ENCODE data around the gene FKBP2. TPM values are rescaled to one million over a fixed set of nuclear protein-coding genes. Genes with fewer than 3 reads are reported as not detected.
A peak's percentile ranks its signal among the peaks of the same experiment; 100 is the strongest.

Gene FKBP2
- total RNA-seq, 1 donor from 2014 or later = 30.6 TPM

- DNase-seq = peak; percentile 94
- no peaks in the 10 kb centered on the region for H3K9me3 Mint-ChIP-seq
- H3K27me3 Mint-ChIP-seq = no peaks in the 10 kb centered on the region
- intact Hi-C loops (cut with micrococcal nuclease) = no loop called here
- peaks cover 43% of the 10 kb centered on the region for H3K4me1 Mint-ChIP-seq
- peak within 1 kb of the TSS; percentile 91 for H3K4me3 Mint-ChIP-seq
- peak within 1 kb of the TSS; percentile 79 for H3K27ac Mint-ChIP-seq
- peaks cover 15% of the 10 kb centered on the region for H3K36me3 Mint-ChIP-seq (ENCODE audit: low read depth)
These were observed 6.8 kb upstream of the FKBP2 start, which contains the start of gene VEGFB for GRCh38 chr11:64233913-64234586. Gene VEGFB (plus strand): TSS chr11:64234584. CDS start chr11:64234834, 250 bp downstream.

DNA sequence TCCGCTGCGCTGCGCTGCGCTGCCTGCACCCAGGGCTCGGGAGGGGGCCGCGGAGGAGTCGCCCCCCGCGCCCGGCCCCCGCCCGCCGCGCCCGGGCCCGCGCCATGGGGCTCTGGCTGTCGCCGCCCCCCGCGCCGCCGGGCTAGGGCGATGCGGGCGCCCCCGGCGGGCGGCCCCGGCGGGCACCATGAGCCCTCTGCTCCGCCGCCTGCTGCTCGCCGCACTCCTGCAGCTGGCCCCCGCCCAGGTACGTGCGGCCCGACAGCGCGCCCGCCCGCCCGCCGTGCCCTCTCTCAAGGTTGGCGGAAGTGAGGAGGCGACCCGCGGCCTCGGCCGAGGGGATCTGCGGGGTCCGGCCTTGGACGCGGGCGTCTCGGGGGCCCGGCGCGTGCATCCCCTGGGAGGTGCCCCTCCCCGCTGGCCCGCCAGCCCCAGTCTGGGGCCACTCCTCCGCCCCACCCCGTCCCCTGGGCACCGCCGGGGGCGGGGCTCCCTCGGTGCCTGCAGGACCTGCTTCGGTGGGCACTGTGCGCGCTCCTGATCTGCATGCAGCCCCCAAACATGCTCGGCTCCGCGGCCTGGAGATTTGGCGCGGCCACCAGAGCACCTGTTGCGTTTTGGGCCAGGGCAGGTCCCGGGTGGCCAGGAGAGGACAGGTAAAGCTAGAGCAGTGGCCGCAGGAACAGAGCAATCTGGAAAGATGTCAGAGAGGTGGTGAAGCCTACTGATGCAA, 6.1 kb upstream of the FKBP2 start:
- Mint-ChIP-seq H3K36me3 (ENCODE audit: low read depth) (peaks cover 15% of the 10 kb centered on the region), H3K4me3 (peak overlapping the region; percentile 91), H3K27ac (peak overlapping the region; percentile 79), H3K9me3 (no peaks in the 10 kb centered on the region), H3K27me3 (no peaks in the 10 kb centered on the region), H3K4me1 (peaks cover 40% of the 10 kb centered on the region)
- intact Hi-C loops (cut with micrococcal nuclease) = no loop called here
- DNase-seq = peak; percentile 88

- peak overlapping the region; percentile 91 for H3K4me3 Mint-ChIP-seq
- peak overlapping the region; percentile 79 for H3K27ac Mint-ChIP-seq
- peaks cover 46% of the 10 kb centered on the region for H3K4me1 Mint-ChIP-seq
- intact Hi-C loops (cut with micrococcal nuclease) = no loop called here
- H3K36me3 Mint-ChIP-seq (ENCODE audit: low read depth) = peaks cover 21% of the 10 kb centered on the region
- DNase-seq = no peak
- H3K27me3 Mint-ChIP-seq = no peaks in the 10 kb centered on the region
- H3K9me3 Mint-ChIP-seq = no peaks in the 10 kb centered on the region
These were observed 5.3 kb upstream of the FKBP2 start for GRCh38 chr11:64235437-64236161.

GRCh38 chr11:64237484-64237951, 3.4 kb upstream of the FKBP2 start:
- Mint-ChIP-seq H3K36me3 (ENCODE audit: low read depth) (peaks cover 26% of the 10 kb centered on the region), H3K4me3 (no peak overlapping the region)
- intact Hi-C loops (cut with micrococcal nuclease) = no loop called here

DNA sequence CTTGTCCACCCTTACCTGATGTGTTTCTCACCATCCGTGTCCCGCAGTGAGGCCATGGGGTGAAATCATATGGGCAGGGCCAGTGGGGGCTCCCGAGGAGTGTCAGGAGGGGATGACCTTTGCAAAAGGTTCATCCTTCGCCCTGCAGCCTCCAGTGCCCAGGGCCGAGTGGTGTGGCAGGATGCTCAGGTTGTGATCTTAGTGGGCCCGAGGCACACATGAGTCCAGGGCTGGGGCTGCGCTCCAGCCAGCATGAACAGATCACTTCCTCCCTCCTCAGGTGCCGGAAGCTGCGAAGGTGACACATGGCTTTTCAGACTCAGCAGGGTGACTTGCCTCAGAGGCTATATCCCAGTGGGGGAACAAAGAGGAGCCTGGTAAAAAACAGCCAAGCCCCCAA, 2.8 kb upstream of the FKBP2 start:
- H3K9me3 Mint-ChIP-seq = no peaks in the 10 kb centered on the region
- peaks cover 42% of the 10 kb centered on the region for H3K4me1 Mint-ChIP-seq
- H3K27ac Mint-ChIP-seq = peak overlapping the region; percentile 40
- DNase-seq = no peak
- H3K36me3 Mint-ChIP-seq (ENCODE audit: low read depth) = peaks cover 29% of the 10 kb centered on the region
- no peaks in the 10 kb centered on the region for H3K27me3 Mint-ChIP-seq
- intact Hi-C loops (cut with micrococcal nuclease) = no loop called here
- peak overlapping the region; percentile 9 for H3K4me3 Mint-ChIP-seq

More at GRCh38 chr11:64237484-64237951, 3.4 kb upstream of the FKBP2 start:
- Mint-ChIP-seq H3K27me3 (no peaks in the 10 kb centered on the region), H3K27ac (no peak overlapping the region), H3K9me3 (no peaks in the 10 kb centered on the region), H3K4me1 (peaks cover 40% of the 10 kb centered on the region)
- no peak for DNase-seq

GRCh38 chr11:64238999-64239398, 1.9 kb upstream of the FKBP2 start:
- DNase-seq = no peak
- H3K4me1 Mint-ChIP-seq = peaks cover 44% of the 10 kb centered on the region
- intact Hi-C loops (cut with micrococcal nuclease) = no loop called here
- peaks cover 39% of the 10 kb centered on the region for H3K36me3 Mint-ChIP-seq (ENCODE audit: low read depth)
- H3K9me3 Mint-ChIP-seq = no peaks in the 10 kb centered on the region
- no peaks in the 10 kb centered on the region for H3K27me3 Mint-ChIP-seq
- H3K4me3 Mint-ChIP-seq = no peak overlapping the region
- H3K27ac Mint-ChIP-seq = peak overlapping the region; percentile 48

GRCh38 chr11:64239662-64240434, 1.0 kb upstream of the FKBP2 start:
- Mint-ChIP-seq H3K4me1 (peaks cover 44% of the 10 kb centered on the region), H3K4me3 (peak overlapping the region; percentile 95), H3K27ac (peak overlapping the region; percentile 97), H3K9me3 (no peaks in the 10 kb centered on the region), H3K27me3 (no peaks in the 10 kb centered on the region), H3K36me3 (ENCODE audit: low read depth) (peaks cover 41% of the 10 kb centered on the region)
- no peak for DNase-seq
- intact Hi-C loops (cut with micrococcal nuclease) = loop anchor here (2.0 to 10.0 kb wide), 5 partner anchors 33 to 1635 kb away; partner anchors contain the start of genes BAD, FERMT3, GPR137 and MTA2

- peak overlapping the region; percentile 95 for H3K4me3 Mint-ChIP-seq
- DNase-seq = peak; percentile 100
- intact Hi-C loops (cut with micrococcal nuclease) = loop anchor here (1.0 to 10.0 kb wide), 7 partner anchors 11 to 1636 kb away; partner anchors contain the start of genes BAD, DNAJC4, FERMT3 and GPR137
- peaks cover 39% of the 10 kb centered on the region for H3K4me1 Mint-ChIP-seq
- no peaks in the 10 kb centered on the region for H3K27me3 Mint-ChIP-seq
- H3K9me3 Mint-ChIP-seq = no peaks in the 10 kb centered on the region
- H3K36me3 Mint-ChIP-seq (ENCODE audit: low read depth) = peaks cover 41% of the 10 kb centered on the region
- peak overlapping the region; percentile 97 for H3K27ac Mint-ChIP-seq
These were observed 271 bp downstream of the FKBP2 start for GRCh38 chr11:64241241-64241490.

- Mint-ChIP-seq H3K27me3 (no peaks in the 10 kb centered on the region), H3K27ac (peak overlapping the region; percentile 97), H3K4me3 (peak overlapping the region; percentile 95), H3K9me3 (no peaks in the 10 kb centered on the region), H3K4me1 (peaks cover 39% of the 10 kb centered on the region), H3K36me3 (ENCODE audit: low read depth) (peaks cover 41% of the 10 kb centered on the region)
- DNase-seq = no peak
- intact Hi-C loops (cut with micrococcal nuclease) = loop anchor here (1.0 to 10.0 kb wide), 7 partner anchors 11 to 1637 kb away; partner anchors contain the start of genes BAD, DNAJC4, FERMT3 and GPR137
These were observed 838 bp downstream of the FKBP2 start for GRCh38 chr11:64241491-64242374.

DNA sequence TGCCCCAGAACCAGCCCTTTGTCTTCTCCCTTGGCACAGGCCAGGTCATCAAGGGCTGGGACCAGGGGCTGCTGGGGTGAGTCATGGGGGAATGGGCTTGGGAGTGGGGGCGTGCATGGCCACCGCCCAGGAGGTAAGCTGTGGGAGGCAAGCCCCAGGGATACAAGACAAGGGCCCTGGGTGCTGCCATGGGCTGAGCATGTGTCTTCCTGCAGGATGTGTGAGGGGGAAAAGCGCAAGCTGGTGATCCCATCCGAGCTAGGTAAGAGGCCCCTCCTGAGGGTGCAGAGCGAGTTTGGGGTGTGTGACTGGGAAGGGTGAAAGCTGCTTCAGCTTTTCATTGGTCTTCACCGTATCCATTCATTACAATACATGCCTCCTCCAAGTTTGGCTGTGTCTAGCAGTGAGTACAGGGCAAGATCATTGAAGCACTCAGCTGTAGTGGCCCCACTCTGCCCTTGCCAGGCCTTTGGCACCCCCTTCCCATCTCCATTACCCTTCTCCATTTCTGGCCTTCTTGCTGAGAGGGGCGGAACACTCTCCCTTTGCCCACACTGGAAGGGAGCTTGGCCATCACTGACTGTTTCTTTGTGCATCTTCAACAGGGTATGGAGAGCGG, 2.5 kb downstream of the FKBP2 start:
- H3K9me3 Mint-ChIP-seq = no peaks in the 10 kb centered on the region
- peaks cover 32% of the 10 kb centered on the region for H3K4me1 Mint-ChIP-seq
- intact Hi-C loops (cut with micrococcal nuclease) = loop anchor here (10.0 kb wide), 1 partner anchor 1639 kb away; the partner anchor contains the start of gene MTA2
- DNase-seq = no peak
- H3K4me3 Mint-ChIP-seq = peak overlapping the region; percentile 95
- peaks cover 31% of the 10 kb centered on the region for H3K36me3 Mint-ChIP-seq (ENCODE audit: low read depth)
- peak overlapping the region; percentile 16 for H3K27ac Mint-ChIP-seq
- no peaks in the 10 kb centered on the region for H3K27me3 Mint-ChIP-seq

DNA sequence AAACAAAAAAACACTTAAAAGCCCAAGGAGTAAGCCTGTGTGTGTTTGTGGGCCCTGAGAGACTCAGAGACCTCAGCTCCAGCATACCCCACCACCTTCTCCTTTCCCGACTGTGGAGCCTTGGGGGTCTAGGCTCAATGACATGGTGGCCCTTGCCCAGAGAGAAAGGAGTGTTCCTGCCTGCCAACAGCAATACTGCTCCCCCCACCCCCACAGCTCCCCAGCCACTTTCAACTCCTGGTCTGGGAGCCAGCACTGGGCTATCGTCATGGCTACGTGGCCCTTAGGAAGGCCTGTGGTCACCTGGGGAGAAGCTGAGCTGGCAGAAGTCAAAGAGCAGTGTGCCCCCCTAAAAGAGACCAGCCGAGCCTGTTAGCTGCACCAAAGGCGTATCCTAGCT, 3.2 kb downstream of the FKBP2 start:
- Mint-ChIP-seq H3K27me3 (no peaks in the 10 kb centered on the region), H3K27ac (peak overlapping the region; percentile 45), H3K4me1 (peaks cover 26% of the 10 kb centered on the region), H3K4me3 (peak overlapping the region; percentile 95), H3K9me3 (no peaks in the 10 kb centered on the region), H3K36me3 (ENCODE audit: low read depth) (peaks cover 27% of the 10 kb centered on the region)
- no peak for DNase-seq
- intact Hi-C loops (cut with micrococcal nuclease) = loop anchor here (10.0 kb wide), 1 partner anchor 1639 kb away; the partner anchor contains the start of gene MTA2

DNA sequence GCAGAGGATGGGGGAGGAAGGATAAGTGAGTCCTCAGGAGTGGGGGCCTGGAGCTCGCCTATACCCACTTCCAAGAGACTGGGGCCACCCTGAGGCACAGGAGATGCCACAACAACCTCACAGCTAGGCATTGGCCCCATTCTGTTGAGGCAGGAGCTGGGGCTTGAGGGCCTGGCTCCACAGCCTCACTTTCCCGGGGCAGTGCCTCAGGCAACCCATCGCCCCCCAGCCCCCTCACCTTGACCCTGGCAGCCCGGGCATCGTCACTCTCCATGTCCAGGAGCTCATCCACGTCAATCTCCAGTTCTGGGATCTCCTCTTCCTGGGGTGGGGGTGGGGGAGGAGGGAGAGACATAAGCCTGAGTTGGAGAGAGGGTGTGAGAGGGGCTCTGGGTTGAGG, 4.1 kb downstream of the FKBP2 start:
- peaks cover 26% of the 10 kb centered on the region for H3K4me1 Mint-ChIP-seq

More for the DNA sequence above, 4.1 kb downstream of the FKBP2 start:
- Mint-ChIP-seq H3K27ac (peak overlapping the region; percentile 41), H3K9me3 (no peaks in the 10 kb centered on the region), H3K36me3 (ENCODE audit: low read depth) (peaks cover 27% of the 10 kb centered on the region), H3K4me3 (peak overlapping the region; percentile 90), H3K27me3 (no peaks in the 10 kb centered on the region)
- DNase-seq = no peak
- intact Hi-C loops (cut with micrococcal nuclease) = loop anchor here (10.0 kb wide), 1 partner anchor 1640 kb away; the partner anchor contains the start of gene MTA2
